Adipose tissue (tissue), 3 donors: Measurements from ENCODE around the gene GNA12. TPM values are rescaled to one million over a fixed set of nuclear protein-coding genes. Genes with fewer than 3 reads are reported as not detected.

ENCODE experiments used
- H3K27ac ChIP-seq: one replicate; pipeline ENCODE4 v1.5.1; 2013; ENCODE audit warnings: low read depth, low read length
- WGBS, 3 donors: extraction: QIAGEN DNeasy Blood & Tissue Kit; methylation state at CpG; one replicate each; pipeline ENCODE4 v1.1.7; 2013; 5-methylcytosine and 5-hydroxymethylcytosine counted together
- polyA plus RNA-seq, 3 donors: library from polyadenylated mRNA; stranded (reverse); fragments of 200-250 nt; gene quantifications; one replicate each; pipeline ENCODE4 v1.2.3, GENCODE V29; 2013
- donor health status: healthy with polysubstance abuse.
- donor health status: Bipolar disorder and iron deficiency.
- donor health status: healthy.

Gene GNA12
- polyA plus RNA-seq, 3 donors, result 14.8 to 42.6 (median 39.9) TPM

DNA sequence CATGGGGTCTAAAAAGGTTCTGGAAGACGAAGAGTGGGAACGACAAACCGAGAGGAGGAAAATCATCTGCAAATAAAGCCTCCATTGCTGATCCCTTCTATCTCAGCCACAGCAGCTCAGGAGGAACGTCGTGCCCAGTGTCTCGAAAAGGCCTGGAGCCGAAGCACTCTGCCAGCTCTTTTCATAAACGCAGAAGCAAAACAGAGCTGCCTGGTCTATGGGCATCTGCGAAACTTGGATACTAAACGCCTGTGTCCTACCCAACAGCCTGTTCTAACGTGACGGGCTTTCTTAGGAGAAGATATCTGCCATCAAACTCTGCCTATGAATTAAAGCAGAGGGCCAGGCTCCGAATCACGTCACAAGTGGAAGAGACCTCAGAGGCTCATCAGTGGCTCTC, 68.7 kb downstream of the GNA12 start:
- H3K27ac ChIP-seq, result no peak overlapping the region
- 90 to 92% (median 92%) methylated on average over 14 of the region's 14 CpGs for WGBS, 3 donors

DNA sequence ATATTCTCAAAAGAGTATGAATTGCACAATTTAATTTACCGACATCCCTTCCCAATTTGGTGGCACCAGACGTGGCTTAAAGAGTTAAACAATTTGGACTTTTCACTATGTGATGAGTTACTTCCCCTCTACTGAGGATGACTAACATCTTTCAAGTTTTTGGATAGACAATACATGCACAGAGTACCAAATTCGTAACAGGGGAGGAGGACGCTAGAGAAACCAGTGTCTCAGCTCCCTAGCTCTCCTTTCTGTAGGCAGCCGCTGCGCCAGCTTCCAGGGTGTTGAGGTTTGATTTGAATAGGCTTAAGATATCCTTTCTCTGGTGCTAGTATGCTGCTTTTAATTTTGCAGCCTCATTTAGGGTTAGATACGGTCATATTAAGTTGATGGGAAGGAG, 69.2 kb downstream of the GNA12 start:
- no peak overlapping the region for H3K27ac ChIP-seq
- 87 to 94% (median 89%) methylated on average over 7 of the region's 7 CpGs for WGBS, 3 donors

DNA sequence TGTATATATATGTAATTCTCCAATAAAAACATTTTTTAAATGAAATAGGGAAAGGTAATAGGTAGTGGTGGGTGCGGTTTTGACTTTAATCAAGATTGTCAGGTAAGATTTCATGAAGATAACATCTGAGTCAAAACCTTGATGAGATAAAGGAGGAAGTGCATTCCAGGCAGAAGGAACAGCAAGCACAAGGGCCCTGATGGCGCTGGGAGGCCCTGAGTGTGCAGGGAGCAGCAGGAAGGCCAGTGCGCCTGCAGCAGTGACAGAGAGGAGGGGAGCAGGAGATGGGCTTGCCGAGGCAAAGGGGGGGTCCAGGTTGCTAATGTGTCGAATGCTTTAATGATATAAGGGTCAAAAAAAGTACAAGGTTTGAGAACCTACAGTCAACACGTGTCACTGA, 69.8 kb downstream of the GNA12 start:
- no peak overlapping the region for H3K27ac ChIP-seq
- 77 to 83% (median 78%) methylated on average over 6 of the region's 6 CpGs for WGBS, 3 donors

DNA sequence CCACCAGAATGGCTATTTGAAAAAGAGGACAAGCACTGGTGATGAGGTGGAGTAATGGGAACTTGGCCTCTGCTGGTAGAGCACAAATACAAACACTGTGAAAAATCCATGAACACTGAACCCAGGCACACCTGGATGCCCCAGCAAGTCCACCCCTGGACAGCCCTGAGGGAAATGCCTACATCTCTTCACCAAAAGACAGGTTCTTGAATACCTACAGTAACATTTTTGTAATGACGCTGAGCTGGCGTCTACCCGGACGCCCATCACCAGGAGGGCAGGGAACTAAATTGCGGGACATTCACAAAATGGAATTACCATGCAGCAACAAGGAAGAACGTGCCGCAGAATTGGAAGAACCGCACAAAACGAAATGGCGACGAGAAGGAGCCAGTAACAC, 70.5 kb downstream of the GNA12 start:
- H3K27ac ChIP-seq, result no peak overlapping the region
- WGBS, 3 donors, result 95 to 99% (median 96%) methylated on average over 11 of the region's 11 CpGs

DNA sequence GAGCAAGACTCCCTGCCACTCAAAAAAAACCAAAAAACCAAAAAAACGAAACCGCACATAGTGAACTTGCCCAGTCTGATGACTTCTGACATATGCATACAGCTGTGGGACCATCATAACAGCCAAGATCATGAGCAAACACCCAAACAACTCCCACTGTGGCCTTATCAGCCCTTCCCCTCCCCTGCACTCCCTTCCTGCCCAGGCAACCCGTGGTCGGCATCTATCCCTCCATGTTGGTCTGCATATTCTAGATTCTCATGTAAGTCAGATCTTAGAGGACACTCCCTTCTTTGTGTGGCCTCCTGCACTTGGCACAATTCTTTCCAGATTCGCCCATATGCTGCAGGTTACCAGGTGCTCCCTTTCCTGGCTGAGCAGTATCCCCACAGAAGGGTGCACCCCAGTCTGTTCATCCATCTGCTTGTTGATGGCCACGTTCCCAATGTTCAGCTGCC, 72.8 kb downstream of the GNA12 start:
- no peak overlapping the region for H3K27ac ChIP-seq
- WGBS, 3 donors, result 70 to 91% (median 74%) methylated on average over 6 of the region's 6 CpGs

DNA sequence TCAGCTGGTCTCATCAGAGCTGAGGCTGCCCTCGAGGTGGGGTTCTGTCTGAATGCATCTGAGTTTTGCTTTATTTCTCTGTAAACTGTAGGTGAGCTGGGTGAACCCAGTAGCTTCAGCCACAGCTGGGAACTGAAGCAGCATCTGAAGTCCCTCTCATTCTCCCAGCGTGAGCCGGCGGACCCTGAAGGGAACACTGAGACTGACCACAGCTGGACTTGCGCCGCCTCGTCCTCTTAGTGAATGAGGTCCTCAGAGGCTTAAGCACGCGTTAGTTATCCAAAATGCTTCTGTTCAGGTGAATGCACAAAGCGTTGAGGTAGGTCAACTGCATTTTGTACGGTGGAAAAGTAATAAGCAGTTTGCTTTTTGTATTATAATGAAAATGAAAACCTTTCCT, 79.5 kb downstream of the GNA12 start:
- H3K27ac ChIP-seq, result no peak overlapping the region
- 94 to 97% (median 95%) methylated on average over 11 of the region's 11 CpGs for WGBS, 3 donors

DNA sequence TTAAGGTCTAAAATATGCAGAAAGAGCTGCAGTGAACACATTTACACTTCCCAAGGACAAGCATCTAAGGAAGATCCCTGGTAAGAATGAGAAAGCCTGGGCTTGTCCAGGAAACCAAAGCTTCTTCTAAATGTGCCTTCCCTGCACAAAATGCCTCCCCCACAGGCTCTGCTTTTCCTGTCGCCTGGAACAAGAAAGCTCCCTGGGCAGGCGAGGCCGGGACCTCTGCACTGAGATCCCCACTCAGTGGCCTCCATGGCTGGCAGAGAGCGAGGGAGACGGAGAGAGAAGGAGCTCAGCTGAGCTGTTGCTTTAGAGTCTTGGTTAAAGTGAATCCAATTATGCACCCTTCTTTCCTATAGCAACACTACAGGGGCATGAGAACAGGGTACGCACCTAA, 80.5 kb downstream of the GNA12 start:
- 55 to 84% (median 70%) methylated on average over 6 of the region's 6 CpGs for whole genome bisulfite sequencing, 3 donors
- H3K27ac ChIP-seq, result no peak overlapping the region

DNA sequence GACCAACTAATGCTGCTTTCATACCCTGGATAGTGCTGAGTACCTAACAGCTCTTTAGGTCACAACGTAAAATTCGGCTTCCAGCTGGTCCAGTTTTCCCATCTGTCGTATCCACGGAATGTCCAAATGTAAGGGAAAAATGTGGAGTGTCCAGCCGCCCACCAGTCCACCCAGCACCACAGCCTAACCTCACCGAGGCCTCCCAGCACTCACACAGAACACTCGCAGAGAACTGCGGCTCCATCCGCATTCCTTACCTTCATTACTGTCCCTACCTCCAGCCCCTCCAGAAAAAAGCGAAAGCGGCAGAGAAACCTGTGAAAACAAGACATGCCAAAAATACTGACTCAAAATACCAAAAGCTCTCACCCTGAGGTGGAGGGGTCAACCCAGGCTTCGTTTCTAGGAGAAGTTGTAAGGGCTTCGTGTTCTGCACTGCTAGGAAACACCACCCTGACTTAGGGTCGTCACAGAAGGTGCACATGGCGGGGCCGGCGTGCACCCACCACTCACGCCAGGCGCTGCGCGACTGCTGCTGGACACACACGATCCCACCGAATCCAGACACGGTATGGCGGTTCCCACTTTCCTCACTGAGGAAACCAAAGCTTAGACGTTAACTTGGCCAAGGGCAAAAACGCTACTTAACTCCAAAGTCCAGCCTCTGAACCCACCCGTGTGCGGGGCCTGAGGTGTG, 82.2 kb downstream of the GNA12 start:
- no peak overlapping the region for H3K27ac ChIP-seq
- 89 to 92% (median 92%) methylated on average over 29 of the region's 29 CpGs for WGBS, 3 donors

DNA sequence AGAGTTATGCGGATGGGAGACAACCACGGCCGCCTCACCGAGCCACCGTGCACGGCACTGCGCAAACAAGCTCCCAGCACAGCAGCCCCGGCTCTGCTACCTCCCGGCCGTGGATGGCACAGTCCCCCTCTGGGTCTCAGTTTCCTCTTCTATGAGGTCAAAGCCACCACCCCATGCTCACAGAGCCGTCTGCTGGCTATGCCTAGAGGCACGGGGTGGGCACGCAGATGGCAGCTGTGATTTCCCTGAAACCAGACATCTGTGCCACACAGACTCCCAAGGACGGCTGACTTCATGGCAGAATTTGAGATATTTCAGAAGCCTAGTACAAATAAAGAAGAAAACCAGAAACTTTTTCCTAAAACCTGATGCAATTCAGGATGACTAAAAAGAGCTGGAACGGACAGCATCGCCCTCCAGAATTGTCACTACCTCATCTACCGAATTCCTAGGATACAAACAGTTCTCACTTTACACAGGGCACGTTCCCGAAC, 82.9 kb downstream of the GNA12 start:
- no peak overlapping the region for H3K27ac ChIP-seq
- WGBS, 3 donors, result 91 to 93% (median 92%) methylated on average over 19 of the region's 19 CpGs

DNA sequence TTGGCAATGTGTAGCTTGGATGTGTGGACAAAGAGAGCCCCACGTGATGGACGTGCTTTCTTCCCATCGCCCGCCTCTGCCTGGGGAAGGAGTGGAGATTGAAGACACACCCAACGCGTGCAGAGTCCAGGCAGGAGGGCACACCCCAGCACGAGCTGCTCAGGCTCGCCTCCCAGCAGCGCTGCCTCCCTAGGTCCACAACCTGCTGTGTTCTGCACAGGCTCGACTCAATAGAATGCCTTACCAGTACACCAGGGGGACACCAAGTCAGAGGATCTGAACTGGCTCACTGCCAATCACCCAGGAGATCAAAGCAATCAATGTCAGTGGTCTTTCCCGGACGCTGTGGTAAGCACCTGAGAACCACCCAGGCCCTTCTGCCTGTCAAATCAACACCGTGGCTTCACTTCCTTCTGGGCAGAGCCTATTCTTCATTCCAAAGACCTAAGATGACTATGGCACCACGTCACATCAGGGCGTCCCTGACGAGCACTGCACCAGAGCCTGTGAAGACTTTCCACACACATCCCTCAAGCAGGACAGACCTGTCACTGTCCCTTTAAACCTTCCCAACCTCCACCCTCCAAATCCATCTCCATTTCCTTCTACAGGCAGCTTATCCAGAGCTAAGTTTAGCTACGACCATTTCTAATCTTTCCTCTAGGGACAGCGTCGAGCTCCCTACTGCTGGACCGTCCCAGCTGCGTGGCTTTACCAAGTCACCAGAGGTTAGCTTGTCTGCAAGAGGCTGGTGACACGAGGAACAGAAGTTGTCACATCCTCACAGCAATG, 83.8 kb downstream of the GNA12 start:
- 51 to 57% (median 54%) methylated on average over 22 of the region's 22 CpGs for WGBS, 3 donors
- H3K27ac ChIP-seq, result peak overlapping the region; percentile 2

DNA sequence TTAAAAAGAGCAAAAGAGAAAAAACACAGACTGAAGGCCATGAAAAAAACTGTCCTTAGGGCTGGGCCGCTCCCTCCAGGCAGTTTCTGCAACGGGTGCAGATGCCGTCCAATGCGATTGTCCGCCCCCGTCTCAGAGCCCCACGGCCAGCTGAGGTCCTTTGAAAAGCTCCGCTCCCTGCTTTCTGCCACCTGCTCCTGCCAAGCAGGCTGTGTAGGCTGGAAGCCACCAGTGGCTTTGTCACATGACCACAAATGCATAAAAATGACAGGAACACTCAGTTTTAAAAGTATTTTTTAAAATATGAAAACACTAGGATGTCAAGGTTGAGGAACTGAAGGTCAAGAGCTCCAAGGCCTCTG, 84.4 kb downstream of the GNA12 start:
- H3K27ac ChIP-seq, result no peak overlapping the region
- 58 to 74% (median 73%) methylated on average over 8 of the region's 8 CpGs for WGBS, 3 donors

DNA sequence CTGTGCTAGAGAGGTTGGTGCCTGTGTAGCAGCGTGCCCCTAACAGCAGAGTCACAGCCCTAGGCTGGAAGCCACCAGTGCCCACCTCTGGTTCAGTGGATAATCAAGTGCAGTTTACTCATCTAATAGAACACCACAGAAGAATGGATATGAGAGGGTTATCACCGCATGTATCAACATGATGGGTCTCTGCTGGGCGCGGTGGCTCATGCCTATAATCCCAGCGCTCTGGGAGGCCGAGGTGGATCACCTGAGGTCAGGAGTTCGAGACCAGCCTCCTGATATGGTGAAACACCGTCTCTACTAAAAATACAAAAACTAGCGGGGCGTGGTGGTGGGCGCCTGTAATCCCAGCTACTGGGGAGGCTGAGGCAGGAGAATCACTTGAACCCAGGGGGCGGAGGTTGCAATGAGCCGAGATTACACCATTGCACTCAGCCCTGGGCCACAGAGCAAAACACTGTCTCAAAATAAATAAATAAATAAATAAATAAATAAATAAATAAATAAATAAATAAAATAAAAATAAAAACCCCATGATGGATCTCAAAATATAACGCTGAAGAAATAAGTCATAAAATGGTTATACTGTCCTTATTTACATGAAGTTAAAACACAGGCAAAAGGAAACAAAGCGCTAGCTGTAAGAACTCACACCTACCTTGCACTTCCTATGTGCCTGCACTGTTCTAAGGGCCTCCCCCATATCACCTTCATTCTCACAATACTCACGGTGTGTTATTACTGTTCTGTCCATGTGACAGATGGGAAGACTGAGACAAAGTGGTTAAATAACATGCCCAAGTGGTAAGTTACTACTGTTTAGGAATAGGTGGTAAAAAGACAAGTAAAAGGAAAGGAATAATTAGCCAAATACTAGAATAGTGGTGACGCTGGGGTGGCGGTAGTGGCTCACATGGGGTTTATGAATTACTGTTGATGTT, 85.2 kb downstream of the GNA12 start:
- no peak overlapping the region for H3K27ac ChIP-seq
- 95 to 96% (median 95%) methylated on average over 18 of the region's 18 CpGs for WGBS, 3 donors

DNA sequence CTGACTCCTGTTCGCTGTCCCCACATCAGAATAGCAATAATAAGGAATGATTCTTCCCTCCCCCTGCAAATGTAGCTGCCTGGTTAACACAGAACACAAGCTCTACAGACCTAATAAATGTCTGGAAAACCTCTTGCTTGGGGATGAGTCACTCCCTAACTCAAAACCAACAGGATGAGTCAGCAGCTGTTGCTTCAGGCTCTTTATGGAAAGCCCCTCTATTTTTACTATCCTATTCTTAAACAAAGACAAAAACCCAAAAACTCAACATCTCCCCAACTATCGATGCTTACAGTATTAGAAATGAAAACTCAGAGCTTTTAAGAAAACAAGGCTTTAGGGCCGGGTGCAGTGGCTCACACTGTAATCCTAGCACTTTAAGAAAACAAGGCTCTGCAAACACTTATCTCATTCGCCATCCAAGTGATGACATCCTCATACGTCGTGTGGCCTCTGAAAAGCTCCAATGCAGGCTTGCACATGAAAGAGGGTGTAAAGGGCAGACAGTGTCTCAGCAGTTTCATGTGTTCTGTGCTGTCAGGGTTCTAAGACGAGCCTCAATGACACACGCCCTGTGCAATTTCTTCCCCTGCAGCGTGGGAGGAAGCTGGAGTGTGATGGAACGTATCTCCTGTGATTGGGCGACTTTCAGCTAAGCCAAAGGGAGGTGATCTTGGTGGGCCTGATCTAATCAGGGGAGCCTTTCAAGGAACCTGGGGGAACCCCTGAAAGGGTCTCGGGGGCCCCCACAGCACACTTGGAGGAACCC, 86.0 kb downstream of the GNA12 start:
- WGBS, 3 donors, result 28 to 69% (median 29%) methylated on average over 12 of the region's 12 CpGs
- H3K27ac ChIP-seq, result no peak overlapping the region

DNA sequence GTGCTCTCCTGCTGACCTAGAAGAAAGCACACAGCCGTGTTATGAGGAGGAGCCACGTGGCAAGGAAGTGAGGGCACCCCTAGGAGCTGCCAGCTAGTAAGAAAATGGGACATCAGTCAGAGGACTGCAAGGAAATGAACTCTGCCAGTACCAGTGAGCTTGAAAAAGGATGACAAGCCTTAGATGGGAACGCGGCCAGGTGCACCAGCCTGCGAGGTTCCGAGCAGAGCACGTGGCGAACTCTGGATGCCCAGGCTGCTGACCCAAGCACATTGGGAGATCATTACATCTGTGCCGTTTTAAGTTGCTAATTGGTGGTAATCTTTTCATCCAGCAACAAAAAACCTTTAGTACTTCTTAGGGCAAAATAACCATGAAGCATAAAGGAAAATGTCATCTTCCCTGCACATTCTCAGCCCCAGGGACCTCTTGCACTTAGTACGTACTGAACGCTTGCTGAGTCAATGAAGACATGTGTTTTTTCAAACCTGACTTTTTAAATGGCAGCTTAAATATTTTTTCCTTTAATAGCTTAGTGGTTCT, 86.7 kb downstream of the GNA12 start:
- WGBS, 3 donors, result 40 to 69% (median 43%) methylated on average over 11 of the region's 11 CpGs
- H3K27ac ChIP-seq, result peak overlapping the region; percentile 9

DNA sequence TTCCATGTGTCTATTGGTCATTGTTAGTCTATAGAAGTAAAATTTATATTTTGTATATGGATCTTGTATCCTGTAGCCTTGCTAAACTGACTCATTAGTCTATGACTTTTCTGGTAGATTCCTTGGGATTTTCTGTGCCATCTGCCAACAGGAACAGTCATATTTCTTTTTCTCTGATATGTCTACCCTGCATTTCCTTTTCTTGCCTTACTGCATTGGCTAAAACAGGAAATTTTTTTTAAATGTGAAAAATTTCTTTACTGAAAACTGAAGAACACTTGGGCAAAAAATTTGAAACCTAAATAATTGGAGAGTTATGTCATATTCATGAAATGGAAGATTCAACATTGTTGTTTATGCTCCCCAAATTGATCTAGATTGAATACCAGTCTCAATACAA, 88.6 kb downstream of the GNA12 start:
- H3K27ac ChIP-seq, result no peak overlapping the region

DNA sequence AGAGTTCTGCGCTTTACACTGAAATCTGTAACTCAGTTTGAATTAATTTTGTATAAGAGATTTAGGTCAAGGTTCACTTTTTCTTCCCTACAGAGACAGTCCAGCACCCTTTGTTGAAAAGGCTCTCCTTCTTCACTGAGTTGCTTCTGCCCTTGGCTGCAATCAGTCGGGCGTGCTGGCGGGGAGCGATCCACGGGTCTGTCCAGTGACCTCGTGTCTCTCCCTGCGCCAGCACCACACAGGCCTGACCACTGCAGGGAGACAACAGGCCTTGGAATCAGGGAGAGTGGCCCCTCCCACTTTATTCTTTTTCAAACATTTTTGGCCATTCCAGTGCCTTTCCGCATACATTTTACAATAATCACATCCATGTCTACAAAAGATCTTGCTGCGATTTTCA, 89.2 kb downstream of the GNA12 start:
- no peak overlapping the region for H3K27ac ChIP-seq
- 93 to 97% (median 96%) methylated on average over 10 of the region's 10 CpGs for WGBS, 3 donors

DNA sequence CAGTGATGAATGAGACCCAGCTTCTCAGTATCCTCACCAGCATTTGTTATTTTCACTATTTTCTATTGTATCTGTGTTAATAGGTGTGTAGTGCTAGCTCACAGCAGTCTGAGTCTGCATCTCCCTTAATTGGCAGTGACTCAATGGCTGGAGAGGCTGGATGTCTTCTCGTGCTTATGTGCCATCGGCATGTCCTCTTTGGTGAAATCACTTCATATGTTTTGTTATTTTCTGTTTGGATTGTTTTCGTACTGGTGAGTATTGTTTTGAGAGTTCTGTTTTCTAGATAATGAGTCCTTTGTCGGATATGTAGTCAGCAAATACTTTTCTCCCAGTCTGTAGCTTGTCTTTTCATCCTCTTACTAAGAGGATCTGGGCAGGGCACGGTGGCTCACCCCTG, 90.0 kb downstream of the GNA12 start:
- WGBS, 3 donors, result 89 to 96% (median 90%) methylated on average over 5 of the region's 5 CpGs
- no peak overlapping the region for H3K27ac ChIP-seq

DNA sequence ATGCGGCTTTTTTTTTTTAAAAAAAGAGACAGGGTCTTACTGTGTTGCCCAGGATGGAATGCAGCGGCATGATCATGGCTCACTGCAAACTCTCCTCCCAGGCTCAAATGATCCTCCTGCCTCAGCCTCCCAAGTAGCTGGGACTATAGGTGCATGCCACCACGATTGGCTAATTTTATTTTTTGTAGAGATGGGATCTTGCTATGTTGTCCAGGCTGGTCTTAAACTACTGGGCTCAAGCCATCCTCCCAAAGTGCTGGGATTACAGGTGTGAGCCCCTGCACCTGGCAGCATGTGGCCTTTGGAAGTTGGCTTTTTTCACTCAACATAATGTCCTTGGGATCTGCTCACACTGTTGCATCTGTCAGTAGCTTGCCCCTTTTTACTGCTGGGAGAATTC, 91.0 kb downstream of the GNA12 start:
- WGBS, 3 donors, result 95 to 97% (median 96%) methylated on average over 3 of the region's 3 CpGs
- no peak overlapping the region for H3K27ac ChIP-seq
